Neutrophil (primary cell): Measurements from ENCODE around the gene CEP104.

ENCODE experiments used
- H3K27ac ChIP-seq: fragments of 200-600 bp; sonication (generic); 2 replicates; pipeline ENCODE4 v1.5.1; 2016; ENCODE audit warnings: mild to moderate bottlenecking, moderate library complexity
- H3K27me3 ChIP-seq: fragments of 200-600 bp; sonication (generic); 2 replicates; pipeline ENCODE4 v1.6.0; 2016; ENCODE audit warnings: mild to moderate bottlenecking
- H3K36me3 ChIP-seq: fragments of 200-600 bp; sonication (generic); 2 replicates; pipeline ENCODE4 v1.5.1; 2017
- H3K4me1 ChIP-seq, 2 experiments: fragments of 200-600 bp in 1 of 2; sonication (generic) in 1 of 2; 1 replicate in 1 of 2; 2 replicates in 1 of 2; pipeline versions ENCODE4 v1.5.1 to v1.6.1; 2013 to 2016; ENCODE audit warnings: low read depth in 1 of 2, low read length in 1 of 2, mild to moderate bottlenecking in 1 of 2, moderate library complexity in 1 of 2; ENCODE audit not compliant: control insufficient read depth in 1 of 2, insufficient read depth in 1 of 2
- H3K4me3 ChIP-seq, 2 experiments: fragments of 200-600 bp in 1 of 2; sonication (generic) in 1 of 2; 1 replicate in 1 of 2; 2 replicates in 1 of 2; pipeline ENCODE4 v1.5.1; 2013 to 2016; ENCODE audit warnings: low read depth in 1 of 2, low read length in 1 of 2, mild to moderate bottlenecking in 1 of 2, moderate library complexity in 1 of 2
- H3K9me3 ChIP-seq: fragments of 200-600 bp; sonication (generic); 2 replicates; pipeline ENCODE4 v1.5.1; 2016
- TF ChIP-seq, protein P1 (sequence below): fragments of 200-600 bp; sonication (generic); IDR thresholded peaks from 2 replicates; pipeline ENCODE4 v1.5.1; 2016; ENCODE audit warnings: antibody characterized with exemption

The CEP104 gene

DNA sequence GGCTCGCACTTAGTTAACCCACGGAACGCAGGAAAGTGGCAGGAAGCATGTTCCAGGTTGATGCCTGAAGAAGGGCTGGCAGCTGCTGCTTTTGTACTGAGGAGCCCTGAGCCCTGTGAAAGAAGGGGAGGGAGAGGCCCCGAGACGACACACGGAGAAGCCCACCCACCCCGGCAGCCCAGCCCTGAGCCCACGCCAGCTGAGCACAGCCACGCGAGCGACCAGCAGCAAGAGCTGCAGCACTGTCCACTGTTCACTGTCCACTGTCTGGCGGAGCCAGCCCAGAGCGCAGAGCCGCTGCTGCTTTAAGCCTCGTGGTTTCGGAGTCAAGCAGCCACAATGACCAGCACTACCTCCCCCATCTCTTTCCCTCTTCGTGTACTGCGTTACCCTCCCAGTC, 66.1 kb downstream of the CEP104 start:
- Histone ChIP-seq H3K27me3 (no peaks in the 10 kb centered on the region), H3K9me3 (no peaks in the 10 kb centered on the region), H3K4me1 (peaks cover 22 to 24% of the 10 kb centered on the region in 2 experiments), H3K4me3 (no peak overlapping the region), H3K36me3 (peaks cover 41% of the 10 kb centered on the region), H3K27ac (no peak overlapping the region)
- TF ChIP-seq, protein P1, sequence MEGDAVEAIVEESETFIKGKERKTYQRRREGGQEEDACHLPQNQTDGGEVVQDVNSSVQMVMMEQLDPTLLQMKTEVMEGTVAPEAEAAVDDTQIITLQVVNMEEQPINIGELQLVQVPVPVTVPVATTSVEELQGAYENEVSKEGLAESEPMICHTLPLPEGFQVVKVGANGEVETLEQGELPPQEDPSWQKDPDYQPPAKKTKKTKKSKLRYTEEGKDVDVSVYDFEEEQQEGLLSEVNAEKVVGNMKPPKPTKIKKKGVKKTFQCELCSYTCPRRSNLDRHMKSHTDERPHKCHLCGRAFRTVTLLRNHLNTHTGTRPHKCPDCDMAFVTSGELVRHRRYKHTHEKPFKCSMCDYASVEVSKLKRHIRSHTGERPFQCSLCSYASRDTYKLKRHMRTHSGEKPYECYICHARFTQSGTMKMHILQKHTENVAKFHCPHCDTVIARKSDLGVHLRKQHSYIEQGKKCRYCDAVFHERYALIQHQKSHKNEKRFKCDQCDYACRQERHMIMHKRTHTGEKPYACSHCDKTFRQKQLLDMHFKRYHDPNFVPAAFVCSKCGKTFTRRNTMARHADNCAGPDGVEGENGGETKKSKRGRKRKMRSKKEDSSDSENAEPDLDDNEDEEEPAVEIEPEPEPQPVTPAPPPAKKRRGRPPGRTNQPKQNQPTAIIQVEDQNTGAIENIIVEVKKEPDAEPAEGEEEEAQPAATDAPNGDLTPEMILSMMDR = no peak

DNA sequence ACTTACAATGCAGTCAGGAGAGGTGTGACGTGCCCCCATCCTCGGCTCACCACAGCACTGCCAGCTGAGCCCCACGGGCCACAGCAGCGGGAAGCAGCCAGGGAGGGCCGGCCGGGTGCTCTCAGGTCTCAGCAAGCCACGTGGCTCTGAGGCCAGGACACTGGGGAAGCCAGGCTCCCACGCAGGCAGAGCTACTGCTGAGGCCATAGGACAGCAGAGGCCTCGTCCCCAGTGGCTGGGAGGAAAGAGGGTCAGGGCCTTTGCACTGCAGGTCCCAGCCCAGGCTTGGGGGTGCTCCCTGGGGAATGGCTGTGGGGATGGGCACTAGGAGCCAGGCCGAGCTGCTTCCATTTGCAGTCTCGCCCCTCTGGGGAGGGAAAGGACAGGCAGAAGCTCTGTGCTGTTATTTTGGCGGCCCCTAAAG, 66.5 kb downstream of the CEP104 start:
- no peaks in the 10 kb centered on the region for H3K9me3 ChIP-seq
- TF ChIP-seq, protein P1 = no peak
- H3K4me3 ChIP-seq = no peak overlapping the region
- no peaks in the 10 kb centered on the region for H3K27me3 ChIP-seq
- H3K36me3 ChIP-seq = peaks cover 45% of the 10 kb centered on the region
- peaks cover 18 to 19% of the 10 kb centered on the region in 2 experiments for H3K4me1 ChIP-seq
- no peak overlapping the region for H3K27ac ChIP-seq

DNA sequence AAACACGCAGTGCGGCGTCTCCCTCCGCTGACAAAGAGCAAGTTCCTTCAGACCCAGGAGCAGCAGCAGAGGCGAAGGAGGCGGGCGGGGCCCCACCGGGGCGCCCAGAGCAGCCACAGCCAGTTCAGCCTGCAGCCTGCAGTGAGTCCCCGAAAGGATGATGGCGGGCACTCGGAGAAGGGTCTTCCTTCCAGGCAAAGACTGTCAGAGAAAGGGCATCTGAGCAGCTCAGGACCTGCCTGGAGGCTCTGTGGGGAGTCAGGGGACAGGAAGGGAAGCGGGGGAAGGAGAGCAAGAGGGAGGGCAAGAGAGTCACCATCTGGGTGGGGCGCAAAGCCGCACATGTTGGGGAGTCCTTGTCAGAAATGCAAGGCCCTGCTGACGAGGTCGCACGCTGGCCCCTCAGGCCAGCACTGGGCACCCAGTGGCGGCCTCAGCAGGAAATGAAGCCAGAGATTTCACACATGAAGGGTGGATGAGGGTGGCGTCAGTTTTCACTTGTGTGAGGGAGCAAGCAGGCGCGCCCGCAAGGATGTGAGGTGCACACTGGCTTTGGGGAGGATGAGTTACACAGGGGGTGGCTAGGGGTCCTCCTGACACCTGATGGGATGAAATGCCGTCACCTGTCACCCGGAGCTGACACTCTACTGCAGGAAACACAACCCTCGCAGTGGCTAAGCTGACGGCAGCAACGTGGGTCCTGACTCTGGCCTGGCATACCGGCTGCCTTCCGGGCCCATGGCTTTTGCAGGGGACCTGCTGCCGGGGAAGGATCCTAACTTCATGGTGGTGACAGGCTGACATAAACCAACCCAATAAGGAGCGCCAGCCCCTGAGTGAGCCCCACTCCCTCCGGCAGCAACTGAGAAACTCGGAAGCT, 67.3 kb downstream of the CEP104 start:
- H3K36me3 ChIP-seq = peaks cover 54% of the 10 kb centered on the region
- no peak overlapping the region for H3K27ac ChIP-seq
- H3K9me3 ChIP-seq = no peaks in the 10 kb centered on the region
- H3K4me3 ChIP-seq = no peak overlapping the region
- TF ChIP-seq, protein P1 = no peak
- H3K27me3 ChIP-seq = no peaks in the 10 kb centered on the region
- peaks cover 11 to 12% of the 10 kb centered on the region in 2 experiments for H3K4me1 ChIP-seq

DNA sequence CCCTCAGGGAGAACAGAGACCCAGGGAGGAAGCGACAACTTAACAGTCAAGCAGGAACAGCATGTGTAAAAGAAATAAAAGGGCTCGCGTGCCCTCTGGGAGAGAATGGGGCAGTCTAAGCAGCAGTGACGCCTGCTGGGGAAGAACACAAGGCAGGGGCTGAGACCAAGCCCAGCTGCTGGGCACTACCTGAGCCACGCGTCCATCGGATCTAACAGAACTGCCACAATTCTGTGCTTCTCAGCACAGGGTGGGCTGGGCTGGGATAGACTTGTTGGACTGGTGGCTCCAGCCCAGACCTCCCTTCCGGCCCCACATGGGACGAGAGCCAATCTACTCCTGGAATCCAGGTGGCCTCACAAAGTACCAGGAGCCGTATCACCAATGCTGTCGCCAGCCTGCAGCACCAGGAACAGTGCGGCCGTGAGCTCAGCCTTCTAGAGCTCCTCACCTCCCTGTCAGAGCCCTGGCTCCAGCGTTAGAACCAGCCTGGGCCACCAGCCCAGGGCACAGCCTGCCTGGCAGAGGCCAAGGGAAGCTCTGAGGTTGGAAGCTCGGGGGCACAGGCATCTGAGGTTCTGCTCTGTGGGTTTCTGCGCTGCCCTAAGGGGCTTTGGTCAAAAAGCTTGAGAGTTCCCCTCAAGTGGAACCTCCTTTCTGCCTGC, 68.1 kb downstream of the CEP104 start:
- TF ChIP-seq, protein P1 = no peak
- peaks cover 62% of the 10 kb centered on the region for H3K36me3 ChIP-seq

DNA sequence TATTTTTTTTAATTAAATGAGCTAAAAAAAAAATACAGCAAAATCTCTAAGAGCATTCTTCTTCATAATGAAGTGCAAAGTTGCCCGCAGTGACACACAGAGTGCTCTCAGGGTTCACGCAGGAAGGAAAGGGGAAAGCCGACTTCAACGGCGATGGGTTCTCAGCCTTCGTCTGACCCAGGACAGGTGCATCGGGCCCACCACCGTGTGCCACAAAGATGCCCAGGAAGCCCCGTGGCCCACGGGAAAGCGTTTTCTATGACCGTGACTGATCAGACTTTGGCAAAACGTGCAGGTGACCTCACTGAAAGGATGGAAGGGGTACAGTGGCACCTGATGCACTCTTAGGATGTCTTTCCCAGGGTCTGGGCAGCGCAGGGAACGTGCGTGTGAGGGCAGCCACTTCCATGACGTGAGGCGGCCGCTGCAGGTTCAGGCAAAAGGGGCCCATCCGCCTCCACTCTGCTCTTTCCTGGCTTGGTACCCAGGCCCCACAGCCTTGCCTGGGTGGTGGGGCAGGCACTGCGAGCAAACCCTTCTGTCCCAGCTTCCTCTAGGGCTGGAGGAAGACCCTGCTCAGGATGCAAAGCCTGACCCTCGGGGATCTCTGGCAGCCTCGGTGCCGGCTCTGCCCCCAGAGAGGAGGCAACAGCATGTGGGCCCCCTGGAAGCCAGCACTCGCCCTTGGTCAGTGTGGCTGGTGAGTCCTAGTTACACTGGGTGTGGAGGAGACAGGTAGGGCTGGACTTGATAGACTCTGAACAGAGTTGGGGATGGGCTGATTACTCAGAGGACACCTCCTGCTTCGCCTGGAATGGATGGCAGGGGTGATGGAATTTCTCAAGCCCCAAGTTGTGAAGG, 69.0 kb downstream of the CEP104 start:
- peaks cover 71% of the 10 kb centered on the region for H3K36me3 ChIP-seq
- H3K4me3 ChIP-seq = no peak overlapping the region
- H3K9me3 ChIP-seq = no peaks in the 10 kb centered on the region
- TF ChIP-seq, protein P1 = no peak
- H3K27ac ChIP-seq = no peak overlapping the region
- H3K4me1 ChIP-seq = no peaks in the 10 kb centered on the region
- no peaks in the 10 kb centered on the region for H3K27me3 ChIP-seq

More for the DNA sequence above, 68.1 kb downstream of the CEP104 start:
- Histone ChIP-seq H3K4me1 (peaks cover 3 to 5% of the 10 kb centered on the region in 2 experiments), H3K9me3 (no peaks in the 10 kb centered on the region), H3K4me3 (no peak overlapping the region), H3K27me3 (no peaks in the 10 kb centered on the region), H3K27ac (no peak overlapping the region)
